ENCODE results near the gene THYN1.

Gene THYN1

GRCh38 chr11:134207538-134208239 is 45.5 kb downstream of the THYN1 start:
- peak; percentile 17 for DNase-seq

- DNase-seq: no peak
Observed at GRCh38 chr11:134206185-134206584, 47.0 kb downstream of the THYN1 start.

GRCh38 chr11:134205729-134206128 is 47.4 kb downstream of the THYN1 start:
- no peak for DNase-seq

GRCh38 chr11:134202661-134203060 is 50.5 kb downstream of the THYN1 start:
- no peak for DNase-seq

GRCh38 chr11:134200688-134201087 is 52.5 kb downstream of the THYN1 start:
- no peak for DNase-seq

- DNase-seq: no peak
Observed at GRCh38 chr11:134199531-134199930, 53.6 kb downstream of the THYN1 start.
